ENCODE data around the gene USP9Y. TPM values are rescaled to one million over a fixed set of nuclear protein-coding genes. Genes with fewer than 3 reads are reported as not detected.

Gene USP9Y
- polyA plus RNA-seq, 6 donors from 2014 or later: 5.6 TPM; not detected in 5

DNA sequence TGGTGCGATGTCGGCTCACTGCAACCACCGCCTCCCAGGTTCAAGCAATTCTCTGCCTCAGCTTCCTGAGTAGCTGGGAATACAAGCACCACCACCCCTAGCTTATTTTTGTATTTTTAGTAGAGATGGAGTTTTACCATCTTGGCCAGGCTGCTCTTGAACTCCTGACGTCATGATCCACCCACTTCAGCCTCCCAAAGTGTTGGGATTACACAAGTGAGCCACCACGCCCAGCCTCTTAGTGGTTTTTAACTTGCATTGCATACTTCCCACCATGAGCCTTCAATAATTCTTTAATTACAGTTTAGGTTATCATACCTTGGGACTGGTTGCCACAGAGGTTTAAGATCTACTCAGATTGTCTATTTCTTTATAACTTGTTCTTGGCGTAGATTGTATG lies 14.3 kb downstream of the USP9Y start:
- no peak overlapping the region for H3K27ac Mint-ChIP-seq
- DNase-seq (no peak), ATAC-seq (ENCODE audit: low read depth in 2 of 2) (no peak)
- no peaks in the 10 kb centered on the region for H3K4me1 Mint-ChIP-seq
- H3K27me3 Mint-ChIP-seq: no peaks in the 10 kb centered on the region
- no peaks in the 10 kb centered on the region for H3K9me3 Mint-ChIP-seq
- no peaks in the 10 kb centered on the region for H3K36me3 Mint-ChIP-seq
- no peak overlapping the region for H3K4me3 Mint-ChIP-seq

DNA sequence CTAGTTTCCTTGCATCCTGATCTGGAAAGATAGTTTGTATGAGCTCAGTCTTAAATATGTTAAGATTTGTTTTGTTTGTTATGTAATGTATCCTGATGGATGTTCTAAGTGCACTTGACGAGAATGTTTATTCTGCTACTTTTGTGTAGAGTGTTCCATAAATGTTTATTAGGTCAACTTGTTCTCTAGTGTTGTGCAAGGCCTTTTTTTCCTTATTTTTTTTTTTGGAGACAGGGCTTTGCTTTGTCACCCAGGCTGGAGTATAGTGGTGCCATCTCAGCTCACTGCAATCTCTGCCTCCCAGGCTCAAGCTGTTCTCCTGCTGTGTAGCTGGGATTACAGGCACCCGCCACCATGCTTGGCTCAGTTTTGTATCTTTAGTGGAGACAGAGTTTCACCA lies 28.7 kb downstream of the USP9Y start:
- Mint-ChIP-seq H3K36me3 (no peaks in the 10 kb centered on the region), H3K4me3 (no peak overlapping the region), H3K27me3 (no peaks in the 10 kb centered on the region), H3K4me1 (peaks cover 0 to 8% (median 0%) of the 10 kb centered on the region in 3 donors), H3K27ac (peak overlapping the region in 1 of 6 donors; percentile 30), H3K9me3 (no peaks in the 10 kb centered on the region)
- ATAC-seq (ENCODE audit: low read depth in 2 of 2): no peak
- DNase-seq: no peak

DNA sequence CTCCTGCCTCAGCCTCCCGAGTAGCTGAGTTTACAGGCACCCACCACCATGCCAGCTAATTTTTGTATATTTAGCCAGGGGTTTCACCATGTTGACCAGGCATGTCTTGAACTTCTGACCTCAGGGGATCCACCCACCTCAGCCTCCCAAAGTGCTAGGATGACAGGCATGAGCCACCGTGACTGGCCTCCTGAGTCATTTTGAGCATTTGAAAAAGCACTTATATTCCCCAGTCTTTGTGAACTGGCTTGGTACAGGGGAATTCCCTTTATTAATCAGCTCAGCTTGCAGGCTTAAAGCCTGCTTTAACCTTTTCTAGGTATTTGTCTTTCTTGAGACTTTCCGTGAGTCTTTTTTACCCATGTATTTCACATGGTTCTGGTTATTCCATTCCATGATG lies 32.6 kb downstream of the USP9Y start:
- H3K9me3 Mint-ChIP-seq: no peaks in the 10 kb centered on the region
- H3K36me3 Mint-ChIP-seq: no peaks in the 10 kb centered on the region
- peaks cover 0 to 3% (median 0%) of the 10 kb centered on the region in 3 donors for H3K4me1 Mint-ChIP-seq
- no peak overlapping the region for H3K4me3 Mint-ChIP-seq
- no peak for ATAC-seq (ENCODE audit: low read depth in 2 of 2)
- H3K27me3 Mint-ChIP-seq: no peaks in the 10 kb centered on the region
- DNase-seq: no peak
- H3K27ac Mint-ChIP-seq: no peak overlapping the region

DNA sequence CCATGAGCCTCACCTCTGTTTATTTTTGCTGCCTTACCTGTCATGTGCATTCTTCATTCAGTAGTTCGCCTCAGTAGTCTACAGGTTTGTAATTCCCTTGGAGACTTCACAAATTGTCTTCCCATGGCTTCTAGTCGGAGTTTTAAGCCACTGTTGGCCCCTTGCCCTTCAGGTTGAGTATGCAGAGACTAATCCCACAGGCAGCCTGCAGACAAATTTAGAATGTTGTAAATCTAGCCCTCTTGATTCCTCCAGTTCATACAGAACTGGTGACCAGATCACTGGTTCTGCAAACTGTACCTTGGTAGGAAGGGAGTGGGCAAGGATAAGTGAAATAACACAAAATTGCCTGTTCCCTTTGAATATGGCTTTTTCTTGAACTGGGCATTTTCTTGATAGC lies 33.0 kb downstream of the USP9Y start:
- Mint-ChIP-seq H3K36me3 (no peaks in the 10 kb centered on the region), H3K27ac (no peak overlapping the region), H3K9me3 (no peaks in the 10 kb centered on the region), H3K4me3 (no peak overlapping the region), H3K27me3 (no peaks in the 10 kb centered on the region), H3K4me1 (no peaks in the 10 kb centered on the region)
- DNase-seq: no peak
- no peak for ATAC-seq (ENCODE audit: low read depth in 2 of 2)

DNA sequence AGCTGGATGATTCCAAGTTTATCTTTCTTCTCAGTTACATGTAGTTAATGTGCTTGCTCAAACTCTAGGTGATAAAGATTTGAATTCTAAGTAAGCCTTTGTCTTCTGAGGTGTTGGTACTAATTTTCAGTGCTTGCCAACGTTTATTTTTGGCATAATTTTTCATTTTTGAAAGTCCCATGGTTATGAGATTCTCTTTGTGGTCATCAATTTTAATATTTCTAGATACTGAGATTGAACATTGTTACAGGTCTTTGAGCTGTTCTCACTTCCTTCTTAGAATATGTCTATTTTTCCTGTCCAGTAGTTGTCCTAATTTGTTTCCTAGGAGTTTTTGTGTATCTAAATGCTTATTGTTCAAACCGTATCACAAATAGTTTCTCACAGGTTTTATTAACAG lies 40.4 kb downstream of the USP9Y start:
- Mint-ChIP-seq H3K4me3 (no peak overlapping the region), H3K9me3 (no peaks in the 10 kb centered on the region), H3K27ac (no peak overlapping the region), H3K36me3 (no peaks in the 10 kb centered on the region), H3K27me3 (no peaks in the 10 kb centered on the region), H3K4me1 (no peaks in the 10 kb centered on the region)
- no peak for ATAC-seq (ENCODE audit: low read depth in 2 of 2)
- DNase-seq: no peak

DNA sequence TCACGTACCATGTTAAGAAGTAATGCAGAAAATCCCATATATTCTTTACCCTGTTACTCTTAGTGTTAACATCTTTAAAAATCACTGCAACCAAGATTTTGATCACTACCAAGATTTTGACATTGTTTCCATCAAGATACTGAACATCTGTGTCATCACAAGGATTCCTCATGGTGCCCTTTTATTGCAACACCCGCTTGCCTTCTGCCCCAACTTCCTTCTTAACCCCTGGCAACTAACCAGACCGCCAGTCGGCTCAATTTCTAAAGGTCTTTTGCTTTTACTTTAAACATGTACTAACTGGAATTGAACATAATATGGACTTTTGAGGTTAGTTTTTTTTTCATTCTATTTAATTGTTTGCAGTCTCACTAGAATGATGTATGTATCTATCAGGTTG lies 41.7 kb downstream of the USP9Y start:
- Mint-ChIP-seq H3K27ac (no peak overlapping the region), H3K4me1 (no peaks in the 10 kb centered on the region), H3K9me3 (no peaks in the 10 kb centered on the region), H3K4me3 (no peak overlapping the region), H3K27me3 (no peaks in the 10 kb centered on the region), H3K36me3 (no peaks in the 10 kb centered on the region)
- ATAC-seq (ENCODE audit: low read depth in 2 of 2) (no peak), DNase-seq (no peak)

DNA sequence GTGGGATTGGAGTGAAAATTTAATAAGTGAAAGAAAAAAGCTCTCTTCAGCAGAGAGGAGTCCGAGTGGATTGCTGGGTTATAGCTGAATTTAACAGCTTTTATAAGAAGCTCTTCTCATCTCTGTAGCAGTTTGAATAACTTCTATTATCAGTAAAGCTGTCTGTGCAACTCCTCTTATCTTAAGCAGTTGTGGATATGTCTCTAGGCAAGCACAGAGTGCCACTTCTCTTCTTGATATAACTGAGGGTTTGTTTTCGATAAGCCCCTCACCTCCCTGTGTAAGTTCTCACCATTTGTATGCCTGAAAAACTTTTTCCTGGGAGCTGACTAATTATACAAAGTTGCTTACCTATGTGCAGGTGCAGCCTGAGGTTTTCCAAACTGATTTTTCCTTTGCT lies 43.1 kb downstream of the USP9Y start:
- no peaks in the 10 kb centered on the region for H3K9me3 Mint-ChIP-seq
- no peak for DNase-seq
- no peaks in the 10 kb centered on the region for H3K4me1 Mint-ChIP-seq
- no peaks in the 10 kb centered on the region for H3K36me3 Mint-ChIP-seq
- ATAC-seq (ENCODE audit: low read depth in 2 of 2): no peak
- H3K27ac Mint-ChIP-seq: no peak overlapping the region
- H3K27me3 Mint-ChIP-seq: no peaks in the 10 kb centered on the region
- no peak overlapping the region for H3K4me3 Mint-ChIP-seq

DNA sequence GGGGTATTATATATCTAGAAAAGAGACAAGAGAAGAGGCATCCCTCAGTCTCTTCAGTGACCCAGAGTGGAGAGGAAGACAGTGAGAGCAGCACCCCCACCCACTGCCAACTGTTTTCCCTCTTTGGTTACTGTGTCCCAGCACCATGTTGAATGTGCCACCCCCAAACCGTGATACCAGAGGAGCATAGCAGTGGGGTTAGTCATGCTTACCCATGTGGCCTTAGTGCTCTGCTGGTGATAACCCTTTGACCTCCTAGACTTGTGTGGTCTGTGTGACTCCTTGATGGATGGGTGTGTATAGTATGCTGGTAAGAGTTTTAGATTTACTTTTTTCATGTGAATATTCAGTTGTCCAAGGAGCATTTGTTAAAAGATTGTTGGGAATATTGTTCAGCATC lies 48.3 kb downstream of the USP9Y start:
- ATAC-seq (ENCODE audit: low read depth in 2 of 2) (no peak), DNase-seq (no peak)
- Mint-ChIP-seq H3K27ac (no peak overlapping the region), H3K9me3 (no peaks in the 10 kb centered on the region), H3K36me3 (no peaks in the 10 kb centered on the region), H3K27me3 (no peaks in the 10 kb centered on the region), H3K4me1 (no peaks in the 10 kb centered on the region), H3K4me3 (no peak overlapping the region)

DNA sequence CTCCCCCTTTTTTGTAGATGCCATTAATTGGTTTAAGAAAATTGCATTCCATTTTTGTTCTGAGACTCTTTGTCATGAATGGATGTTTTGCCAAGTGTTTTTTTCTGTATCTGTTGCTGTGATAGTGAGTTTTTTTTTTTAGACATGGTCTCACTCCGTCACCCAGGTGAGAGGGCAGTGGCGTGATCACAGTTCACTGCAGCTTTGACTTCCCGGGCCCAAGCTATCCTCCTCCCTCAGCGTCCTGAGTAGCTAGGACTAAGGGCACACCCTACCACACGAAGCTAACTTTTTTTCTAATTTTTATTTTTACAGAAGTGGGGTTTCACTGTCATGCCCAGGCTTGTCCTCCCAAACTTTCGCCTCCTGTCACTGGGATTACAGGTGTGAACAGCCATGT lies 51.8 kb downstream of the USP9Y start:
- Mint-ChIP-seq H3K9me3 (no peaks in the 10 kb centered on the region), H3K27me3 (no peaks in the 10 kb centered on the region), H3K4me3 (no peak overlapping the region), H3K36me3 (no peaks in the 10 kb centered on the region), H3K4me1 (no peaks in the 10 kb centered on the region), H3K27ac (no peak overlapping the region)
- ATAC-seq (ENCODE audit: low read depth in 2 of 2) (no peak), DNase-seq (no peak)

DNA sequence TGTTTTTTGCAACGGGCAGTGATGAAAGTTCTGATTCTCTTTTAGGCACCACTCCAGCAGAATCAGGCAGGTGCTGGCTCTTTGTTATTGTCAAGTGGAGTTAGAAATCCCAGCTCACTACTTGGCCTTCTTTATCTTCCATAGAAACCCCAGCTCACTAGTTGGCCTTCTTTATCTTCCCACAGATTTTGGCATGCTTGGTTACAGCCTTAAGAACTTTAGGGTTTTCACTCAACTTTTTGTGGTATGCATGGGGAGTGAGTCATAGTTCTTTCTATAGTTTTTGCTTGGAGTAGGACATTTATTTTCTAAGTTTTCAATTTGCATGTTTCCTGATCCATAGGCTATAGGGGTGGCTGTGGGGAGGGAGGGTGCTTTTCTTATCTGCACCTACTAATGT lies 55.0 kb downstream of the USP9Y start:
- no peak overlapping the region for H3K27ac Mint-ChIP-seq
- no peaks in the 10 kb centered on the region for H3K9me3 Mint-ChIP-seq
- DNase-seq: no peak
- ATAC-seq (ENCODE audit: low read depth in 2 of 2): no peak
- H3K4me3 Mint-ChIP-seq: no peak overlapping the region
- no peaks in the 10 kb centered on the region for H3K36me3 Mint-ChIP-seq
- H3K4me1 Mint-ChIP-seq: no peaks in the 10 kb centered on the region
- no peaks in the 10 kb centered on the region for H3K27me3 Mint-ChIP-seq

DNA sequence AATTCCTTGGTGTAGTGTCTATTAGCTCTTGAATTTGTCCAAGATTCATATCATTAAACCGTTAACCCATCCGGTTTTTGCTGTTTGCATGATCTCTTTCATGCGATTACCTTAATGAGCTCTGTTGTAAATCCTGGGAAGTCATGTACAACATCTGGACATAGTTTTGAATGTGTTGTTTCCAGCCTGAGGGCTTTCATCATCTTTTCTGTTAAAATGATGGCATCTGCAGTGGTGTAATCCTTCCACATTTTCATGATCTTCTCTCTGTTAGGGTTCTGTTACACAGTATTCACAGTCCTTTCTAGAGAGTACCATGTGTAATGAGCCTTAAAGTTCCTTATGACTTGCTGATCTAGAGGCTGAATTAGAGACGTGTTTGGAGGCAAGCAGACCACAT lies 64.9 kb downstream of the USP9Y start:
- no peak for ATAC-seq (ENCODE audit: low read depth in 2 of 2)
- Mint-ChIP-seq H3K27ac (peak overlapping the region in 1 of 6 donors; percentile 37), H3K36me3 (no peaks in the 10 kb centered on the region), H3K27me3 (no peaks in the 10 kb centered on the region), H3K4me3 (no peak overlapping the region), H3K9me3 (no peaks in the 10 kb centered on the region), H3K4me1 (no peaks in the 10 kb centered on the region)
- DNase-seq: no peak

DNA sequence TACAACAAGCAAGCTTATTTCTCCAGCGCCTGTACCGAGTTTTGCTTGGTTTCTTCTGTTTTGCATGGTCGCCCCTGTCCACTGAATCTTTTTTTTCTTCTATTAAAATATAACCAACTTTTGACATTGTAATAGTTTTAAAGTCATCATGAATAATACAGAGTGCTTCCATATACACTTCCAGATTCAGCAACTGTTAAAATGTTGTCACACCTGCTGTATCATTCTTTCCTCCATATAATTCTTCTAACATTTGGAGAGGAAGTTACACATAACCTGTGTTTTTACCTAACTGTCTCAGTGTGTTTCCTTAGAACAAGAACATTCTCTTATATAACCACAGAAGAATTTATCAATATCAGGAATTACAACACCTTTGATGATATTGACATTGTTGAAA lies 83.5 kb downstream of the USP9Y start:
- Mint-ChIP-seq H3K4me3 (no peak overlapping the region), H3K4me1 (no peaks in the 10 kb centered on the region), H3K9me3 (no peaks in the 10 kb centered on the region), H3K27ac (no peak overlapping the region), H3K36me3 (no peaks in the 10 kb centered on the region), H3K27me3 (no peaks in the 10 kb centered on the region)
- DNase-seq (no peak), ATAC-seq (ENCODE audit: low read depth in 2 of 2) (no peak)

DNA sequence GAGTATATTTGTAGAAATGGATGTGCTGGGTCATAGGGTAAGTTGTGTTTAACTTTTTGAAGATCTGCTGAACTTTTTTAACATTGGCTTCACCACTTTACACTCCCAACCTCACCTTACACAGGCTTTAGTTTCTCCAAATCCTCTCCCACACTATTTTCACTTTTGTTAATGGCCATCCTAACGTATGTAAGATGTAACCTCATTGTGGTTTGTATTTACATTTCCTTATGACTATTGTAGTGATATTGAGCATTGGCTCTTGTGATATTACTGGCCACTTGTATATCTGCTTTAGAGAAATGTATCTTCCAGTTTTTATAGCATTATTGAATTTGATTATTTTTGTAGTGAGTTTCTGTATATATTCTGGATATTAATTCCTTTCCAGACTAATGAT lies 93.0 kb downstream of the USP9Y start:
- ATAC-seq (ENCODE audit: low read depth in 2 of 2) (no peak), DNase-seq (no peak)
- peaks cover 0 to 6% (median 0%) of the 10 kb centered on the region in 3 donors for H3K4me1 Mint-ChIP-seq
- H3K36me3 Mint-ChIP-seq: no peaks in the 10 kb centered on the region
- no peak overlapping the region for H3K27ac Mint-ChIP-seq
- no peaks in the 10 kb centered on the region for H3K9me3 Mint-ChIP-seq
- no peaks in the 10 kb centered on the region for H3K27me3 Mint-ChIP-seq
- H3K4me3 Mint-ChIP-seq: no peak overlapping the region

DNA sequence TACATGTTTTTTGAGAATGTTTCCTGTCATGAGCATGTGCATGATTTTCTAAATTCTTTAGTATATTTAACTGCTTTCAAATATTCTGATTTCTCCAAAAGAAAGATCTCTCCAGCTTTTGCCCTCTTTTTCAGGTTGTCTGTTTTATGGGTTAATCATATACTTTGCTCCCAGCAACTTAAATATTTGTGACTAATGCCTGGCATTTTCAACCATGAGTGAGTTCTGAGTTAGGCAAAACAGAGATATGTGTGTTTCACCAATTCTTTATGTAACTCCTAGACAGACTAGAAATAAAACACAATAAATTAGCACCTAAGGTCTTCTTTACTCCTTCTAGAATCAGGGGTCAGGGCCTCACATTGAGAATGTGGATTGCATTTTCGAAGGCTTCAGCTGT lies 107.0 kb downstream of the USP9Y start:
- ATAC-seq (ENCODE audit: low read depth in 2 of 2): no peak
- no peaks in the 10 kb centered on the region for H3K4me1 Mint-ChIP-seq

DNA sequence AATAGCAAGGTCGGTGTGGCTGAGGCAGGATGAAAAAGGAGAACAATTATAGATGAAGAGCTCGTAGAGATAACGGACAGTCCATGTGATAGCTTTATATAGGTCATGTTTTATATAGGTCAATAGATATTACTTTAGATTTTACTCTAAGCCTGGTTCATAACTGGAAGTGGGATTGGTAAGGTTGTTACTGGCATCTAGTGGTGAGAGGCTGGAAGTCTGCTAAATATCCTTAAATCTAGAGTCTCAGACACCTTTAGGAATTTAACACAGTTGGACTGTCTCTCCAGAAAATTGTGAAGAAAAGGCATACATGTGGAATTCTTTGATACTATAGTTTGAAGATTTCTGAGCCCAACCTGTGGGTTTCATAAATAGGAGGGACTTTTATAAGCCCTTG lies 108.0 kb downstream of the USP9Y start:
- no peaks in the 10 kb centered on the region for H3K36me3 Mint-ChIP-seq

More for the DNA sequence above, 107.0 kb downstream of the USP9Y start:
- Mint-ChIP-seq H3K36me3 (no peaks in the 10 kb centered on the region), H3K4me3 (no peak overlapping the region), H3K27ac (no peak overlapping the region), H3K9me3 (no peaks in the 10 kb centered on the region), H3K27me3 (no peaks in the 10 kb centered on the region)
- no peak for DNase-seq

More for the DNA sequence above, 108.0 kb downstream of the USP9Y start:
- Mint-ChIP-seq H3K27me3 (no peaks in the 10 kb centered on the region), H3K4me1 (no peaks in the 10 kb centered on the region), H3K9me3 (no peaks in the 10 kb centered on the region), H3K27ac (no peak overlapping the region), H3K4me3 (no peak overlapping the region)
- ATAC-seq (ENCODE audit: low read depth in 2 of 2): no peak
- no peak for DNase-seq

Measured in naive B cell (primary cell).